Measurements from ENCODE around the gene CYBC1. TPM values are rescaled to one million over a fixed set of nuclear protein-coding genes. Genes with fewer than 3 reads are reported as not detected.

Gene CYBC1
- total RNA-seq, 1 experiment from 2014 or later = 71.7 TPM

DNA sequence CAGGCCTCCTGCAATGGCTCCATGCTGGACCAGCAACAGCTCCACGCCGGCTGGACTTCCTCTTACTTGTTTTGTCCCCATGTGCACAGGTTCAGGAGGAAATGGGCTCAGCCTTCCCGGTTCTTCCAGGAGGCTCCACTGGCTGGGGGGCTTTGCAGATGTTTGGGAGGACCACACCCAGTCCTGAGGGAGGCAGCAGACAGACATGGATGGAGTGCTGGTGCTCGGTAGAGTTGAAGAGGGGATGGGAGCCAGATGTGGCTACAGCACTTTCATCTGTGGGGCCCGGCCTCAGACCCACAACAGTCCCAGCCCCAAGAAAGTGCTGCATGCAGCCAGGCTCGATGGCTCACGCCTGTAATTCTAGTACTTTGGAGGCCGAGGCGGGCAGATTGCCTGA lies 29.8 kb upstream of the CYBC1 start (continued):
- TF ChIP-seq, protein P1, sequence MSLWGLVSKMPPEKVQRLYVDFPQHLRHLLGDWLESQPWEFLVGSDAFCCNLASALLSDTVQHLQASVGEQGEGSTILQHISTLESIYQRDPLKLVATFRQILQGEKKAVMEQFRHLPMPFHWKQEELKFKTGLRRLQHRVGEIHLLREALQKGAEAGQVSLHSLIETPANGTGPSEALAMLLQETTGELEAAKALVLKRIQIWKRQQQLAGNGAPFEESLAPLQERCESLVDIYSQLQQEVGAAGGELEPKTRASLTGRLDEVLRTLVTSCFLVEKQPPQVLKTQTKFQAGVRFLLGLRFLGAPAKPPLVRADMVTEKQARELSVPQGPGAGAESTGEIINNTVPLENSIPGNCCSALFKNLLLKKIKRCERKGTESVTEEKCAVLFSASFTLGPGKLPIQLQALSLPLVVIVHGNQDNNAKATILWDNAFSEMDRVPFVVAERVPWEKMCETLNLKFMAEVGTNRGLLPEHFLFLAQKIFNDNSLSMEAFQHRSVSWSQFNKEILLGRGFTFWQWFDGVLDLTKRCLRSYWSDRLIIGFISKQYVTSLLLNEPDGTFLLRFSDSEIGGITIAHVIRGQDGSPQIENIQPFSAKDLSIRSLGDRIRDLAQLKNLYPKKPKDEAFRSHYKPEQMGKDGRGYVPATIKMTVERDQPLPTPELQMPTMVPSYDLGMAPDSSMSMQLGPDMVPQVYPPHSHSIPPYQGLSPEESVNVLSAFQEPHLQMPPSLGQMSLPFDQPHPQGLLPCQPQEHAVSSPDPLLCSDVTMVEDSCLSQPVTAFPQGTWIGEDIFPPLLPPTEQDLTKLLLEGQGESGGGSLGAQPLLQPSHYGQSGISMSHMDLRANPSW (CRISPR knock-in tag; conservative IDR thresholded peaks at IDR 0.05; ENCODE audit: low read depth) = no peak
- TF ChIP-seq GABPB1 (CRISPR knock-in tag; IDR thresholded peaks at IDR 0.05) = no peak
- TF ChIP-seq JAZF1 (CRISPR knock-in tag; IDR thresholded peaks at IDR 0.05) = no peak

DNA sequence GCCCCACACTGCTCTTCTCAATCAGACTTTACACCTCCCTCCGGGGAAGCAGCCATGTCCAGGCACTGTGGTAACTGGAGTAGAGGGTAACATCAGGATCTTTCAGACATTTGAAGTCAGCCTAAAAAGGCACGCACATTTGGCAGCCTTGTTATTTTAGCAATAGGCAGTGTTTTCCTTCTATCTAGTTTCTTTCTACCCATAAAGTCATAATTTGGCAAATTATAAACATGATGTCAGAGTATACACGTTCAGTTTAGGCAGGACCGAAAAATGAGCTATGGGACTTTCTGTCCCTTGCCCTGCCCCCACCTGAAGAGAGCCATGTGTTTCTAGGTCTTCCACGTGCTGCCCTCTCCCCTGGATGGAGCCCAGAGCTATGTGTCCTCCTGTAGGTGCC lies 29.1 kb upstream of the CYBC1 start:
- ChIA-PET CTCF (no interaction called here), POLR2A (no interaction called here)
- H3K27me3 Mint-ChIP-seq (ENCODE audit: low read depth) = no peaks in the 10 kb centered on the region
- ATAC-seq = no peak
- H3K4me1 Mint-ChIP-seq = no peaks in the 10 kb centered on the region
- no peak overlapping the region for H3K27ac Mint-ChIP-seq
- DNase-seq (ENCODE audit: low spot score) = no peak
- no peaks in the 10 kb centered on the region for H3K9me3 Mint-ChIP-seq
- peaks cover 41% of the 10 kb centered on the region for H3K36me3 Mint-ChIP-seq
- no peak overlapping the region for H3K4me3 Mint-ChIP-seq
- TF ChIP-seq, protein P2, sequence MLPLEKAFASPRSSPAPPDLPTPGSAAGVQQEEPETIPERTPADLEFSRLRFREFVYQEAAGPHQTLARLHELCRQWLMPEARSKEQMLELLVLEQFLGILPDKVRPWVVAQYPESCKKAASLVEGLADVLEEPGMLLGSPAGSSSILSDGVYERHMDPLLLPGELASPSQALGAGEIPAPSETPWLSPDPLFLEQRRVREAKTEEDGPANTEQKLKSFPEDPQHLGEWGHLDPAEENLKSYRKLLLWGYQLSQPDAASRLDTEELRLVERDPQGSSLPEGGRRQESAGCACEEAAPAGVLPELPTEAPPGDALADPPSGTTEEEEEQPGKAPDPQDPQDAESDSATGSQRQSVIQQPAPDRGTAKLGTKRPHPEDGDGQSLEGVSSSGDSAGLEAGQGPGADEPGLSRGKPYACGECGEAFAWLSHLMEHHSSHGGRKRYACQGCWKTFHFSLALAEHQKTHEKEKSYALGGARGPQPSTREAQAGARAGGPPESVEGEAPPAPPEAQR (CRISPR knock-in tag; IDR thresholded peaks at IDR 0.05) = no peak
- TF ChIP-seq NR2C2 (CRISPR knock-in tag; IDR thresholded peaks at IDR 0.05) (no peak), TCF7 (CRISPR knock-in tag; IDR thresholded peaks at IDR 0.05; ENCODE audit: low read depth) (no peak), NFYB (CRISPR knock-in tag; conservative IDR thresholded peaks at IDR 0.05; ENCODE audit: low read depth) (no peak), ZNF671 (CRISPR knock-in tag; IDR thresholded peaks at IDR 0.05) (no peak), GRHL2 (CRISPR knock-in tag; IDR thresholded peaks at IDR 0.05; ENCODE audit: insufficient replicate concordance, severe bottlenecking) (no peak), NR3C1 (CRISPR knock-in tag; conservative IDR thresholded peaks at IDR 0.05; ENCODE audit: low read depth) (no peak), MYBL2 (CRISPR knock-in tag; IDR thresholded peaks at IDR 0.05) (no peak), PRRX2 (CRISPR knock-in tag; IDR thresholded peaks at IDR 0.05) (no peak), ZNF138 (CRISPR knock-in tag; conservative IDR thresholded peaks at IDR 0.05) (no peak)
- TF ChIP-seq, protein P3, sequence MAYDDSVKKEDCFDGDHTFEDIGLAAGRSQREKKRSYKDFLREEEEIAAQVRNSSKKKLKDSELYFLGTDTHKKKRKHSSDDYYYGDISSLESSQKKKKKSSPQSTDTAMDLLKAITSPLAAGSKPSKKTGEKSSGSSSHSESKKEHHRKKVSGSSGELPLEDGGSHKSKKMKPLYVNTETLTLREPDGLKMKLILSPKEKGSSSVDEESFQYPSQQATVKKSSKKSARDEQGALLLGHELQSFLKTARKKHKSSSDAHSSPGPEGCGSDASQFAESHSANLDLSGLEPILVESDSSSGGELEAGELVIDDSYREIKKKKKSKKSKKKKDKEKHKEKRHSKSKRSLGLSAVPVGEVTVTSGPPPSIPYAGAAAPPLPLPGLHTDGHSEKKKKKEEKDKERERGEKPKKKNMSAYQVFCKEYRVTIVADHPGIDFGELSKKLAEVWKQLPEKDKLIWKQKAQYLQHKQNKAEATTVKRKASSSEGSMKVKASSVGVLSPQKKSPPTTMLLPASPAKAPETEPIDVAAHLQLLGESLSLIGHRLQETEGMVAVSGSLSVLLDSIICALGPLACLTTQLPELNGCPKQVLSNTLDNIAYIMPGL (CRISPR knock-in tag; IDR thresholded peaks at IDR 0.05) = no peak
- TF ChIP-seq, protein P4, sequence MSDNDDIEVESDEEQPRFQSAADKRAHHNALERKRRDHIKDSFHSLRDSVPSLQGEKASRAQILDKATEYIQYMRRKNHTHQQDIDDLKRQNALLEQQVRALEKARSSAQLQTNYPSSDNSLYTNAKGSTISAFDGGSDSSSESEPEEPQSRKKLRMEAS (CRISPR knock-in tag; IDR thresholded peaks at IDR 0.05) = no peak
- TF ChIP-seq, protein P5, sequence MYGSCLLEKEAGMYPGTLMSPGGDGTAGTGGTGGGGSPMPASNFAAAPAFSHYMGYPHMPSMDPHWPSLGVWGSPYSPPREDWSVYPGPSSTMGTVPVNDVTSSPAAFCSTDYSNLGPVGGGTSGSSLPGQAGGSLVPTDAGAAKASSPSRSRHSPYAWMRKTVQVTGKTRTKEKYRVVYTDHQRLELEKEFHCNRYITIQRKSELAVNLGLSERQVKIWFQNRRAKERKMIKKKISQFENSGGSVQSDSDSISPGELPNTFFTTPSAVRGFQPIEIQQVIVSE (CRISPR knock-in tag; IDR thresholded peaks at IDR 0.05; ENCODE audit: borderline replicate concordance) = no peak
- TF ChIP-seq, protein P6, sequence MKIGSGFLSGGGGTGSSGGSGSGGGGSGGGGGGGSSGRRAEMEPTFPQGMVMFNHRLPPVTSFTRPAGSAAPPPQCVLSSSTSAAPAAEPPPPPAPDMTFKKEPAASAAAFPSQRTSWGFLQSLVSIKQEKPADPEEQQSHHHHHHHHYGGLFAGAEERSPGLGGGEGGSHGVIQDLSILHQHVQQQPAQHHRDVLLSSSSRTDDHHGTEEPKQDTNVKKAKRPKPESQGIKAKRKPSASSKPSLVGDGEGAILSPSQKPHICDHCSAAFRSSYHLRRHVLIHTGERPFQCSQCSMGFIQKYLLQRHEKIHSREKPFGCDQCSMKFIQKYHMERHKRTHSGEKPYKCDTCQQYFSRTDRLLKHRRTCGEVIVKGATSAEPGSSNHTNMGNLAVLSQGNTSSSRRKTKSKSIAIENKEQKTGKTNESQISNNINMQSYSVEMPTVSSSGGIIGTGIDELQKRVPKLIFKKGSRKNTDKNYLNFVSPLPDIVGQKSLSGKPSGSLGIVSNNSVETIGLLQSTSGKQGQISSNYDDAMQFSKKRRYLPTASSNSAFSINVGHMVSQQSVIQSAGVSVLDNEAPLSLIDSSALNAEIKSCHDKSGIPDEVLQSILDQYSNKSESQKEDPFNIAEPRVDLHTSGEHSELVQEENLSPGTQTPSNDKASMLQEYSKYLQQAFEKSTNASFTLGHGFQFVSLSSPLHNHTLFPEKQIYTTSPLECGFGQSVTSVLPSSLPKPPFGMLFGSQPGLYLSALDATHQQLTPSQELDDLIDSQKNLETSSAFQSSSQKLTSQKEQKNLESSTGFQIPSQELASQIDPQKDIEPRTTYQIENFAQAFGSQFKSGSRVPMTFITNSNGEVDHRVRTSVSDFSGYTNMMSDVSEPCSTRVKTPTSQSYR (CRISPR knock-in tag; IDR thresholded peaks at IDR 0.05) = no peak
- TF ChIP-seq, protein P7, sequence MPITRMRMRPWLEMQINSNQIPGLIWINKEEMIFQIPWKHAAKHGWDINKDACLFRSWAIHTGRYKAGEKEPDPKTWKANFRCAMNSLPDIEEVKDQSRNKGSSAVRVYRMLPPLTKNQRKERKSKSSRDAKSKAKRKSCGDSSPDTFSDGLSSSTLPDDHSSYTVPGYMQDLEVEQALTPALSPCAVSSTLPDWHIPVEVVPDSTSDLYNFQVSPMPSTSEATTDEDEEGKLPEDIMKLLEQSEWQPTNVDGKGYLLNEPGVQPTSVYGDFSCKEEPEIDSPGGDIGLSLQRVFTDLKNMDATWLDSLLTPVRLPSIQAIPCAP (CRISPR knock-in tag; IDR thresholded peaks at IDR 0.05) = no peak
- TF ChIP-seq, protein P8, sequence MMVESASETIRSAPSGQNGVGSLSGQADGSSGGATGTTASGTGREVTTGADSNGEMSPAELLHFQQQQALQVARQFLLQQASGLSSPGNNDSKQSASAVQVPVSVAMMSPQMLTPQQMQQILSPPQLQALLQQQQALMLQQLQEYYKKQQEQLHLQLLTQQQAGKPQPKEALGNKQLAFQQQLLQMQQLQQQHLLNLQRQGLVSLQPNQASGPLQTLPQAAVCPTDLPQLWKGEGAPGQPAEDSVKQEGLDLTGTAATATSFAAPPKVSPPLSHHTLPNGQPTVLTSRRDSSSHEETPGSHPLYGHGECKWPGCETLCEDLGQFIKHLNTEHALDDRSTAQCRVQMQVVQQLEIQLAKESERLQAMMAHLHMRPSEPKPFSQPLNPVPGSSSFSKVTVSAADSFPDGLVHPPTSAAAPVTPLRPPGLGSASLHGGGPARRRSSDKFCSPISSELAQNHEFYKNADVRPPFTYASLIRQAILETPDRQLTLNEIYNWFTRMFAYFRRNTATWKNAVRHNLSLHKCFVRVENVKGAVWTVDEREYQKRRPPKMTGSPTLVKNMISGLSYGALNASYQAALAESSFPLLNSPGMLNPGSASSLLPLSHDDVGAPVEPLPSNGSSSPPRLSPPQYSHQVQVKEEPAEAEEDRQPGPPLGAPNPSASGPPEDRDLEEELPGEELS (CRISPR knock-in tag; IDR thresholded peaks at IDR 0.05) = no peak
- TF ChIP-seq, protein P9, sequence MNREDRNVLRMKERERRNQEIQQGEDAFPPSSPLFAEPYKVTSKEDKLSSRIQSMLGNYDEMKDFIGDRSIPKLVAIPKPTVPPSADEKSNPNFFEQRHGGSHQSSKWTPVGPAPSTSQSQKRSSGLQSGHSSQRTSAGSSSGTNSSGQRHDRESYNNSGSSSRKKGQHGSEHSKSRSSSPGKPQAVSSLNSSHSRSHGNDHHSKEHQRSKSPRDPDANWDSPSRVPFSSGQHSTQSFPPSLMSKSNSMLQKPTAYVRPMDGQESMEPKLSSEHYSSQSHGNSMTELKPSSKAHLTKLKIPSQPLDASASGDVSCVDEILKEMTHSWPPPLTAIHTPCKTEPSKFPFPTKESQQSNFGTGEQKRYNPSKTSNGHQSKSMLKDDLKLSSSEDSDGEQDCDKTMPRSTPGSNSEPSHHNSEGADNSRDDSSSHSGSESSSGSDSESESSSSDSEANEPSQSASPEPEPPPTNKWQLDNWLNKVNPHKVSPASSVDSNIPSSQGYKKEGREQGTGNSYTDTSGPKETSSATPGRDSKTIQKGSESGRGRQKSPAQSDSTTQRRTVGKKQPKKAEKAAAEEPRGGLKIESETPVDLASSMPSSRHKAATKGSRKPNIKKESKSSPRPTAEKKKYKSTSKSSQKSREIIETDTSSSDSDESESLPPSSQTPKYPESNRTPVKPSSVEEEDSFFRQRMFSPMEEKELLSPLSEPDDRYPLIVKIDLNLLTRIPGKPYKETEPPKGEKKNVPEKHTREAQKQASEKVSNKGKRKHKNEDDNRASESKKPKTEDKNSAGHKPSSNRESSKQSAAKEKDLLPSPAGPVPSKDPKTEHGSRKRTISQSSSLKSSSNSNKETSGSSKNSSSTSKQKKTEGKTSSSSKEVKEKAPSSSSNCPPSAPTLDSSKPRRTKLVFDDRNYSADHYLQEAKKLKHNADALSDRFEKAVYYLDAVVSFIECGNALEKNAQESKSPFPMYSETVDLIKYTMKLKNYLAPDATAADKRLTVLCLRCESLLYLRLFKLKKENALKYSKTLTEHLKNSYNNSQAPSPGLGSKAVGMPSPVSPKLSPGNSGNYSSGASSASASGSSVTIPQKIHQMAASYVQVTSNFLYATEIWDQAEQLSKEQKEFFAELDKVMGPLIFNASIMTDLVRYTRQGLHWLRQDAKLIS (CRISPR knock-in tag; IDR thresholded peaks at IDR 0.05; ENCODE audit: borderline replicate concordance) = no peak

Data from WTC11 (cell line).